ENCODE data around the gene LMCD1.

The LMCD1 gene

GRCh38 chr3:8505621-8506020 is 4.0 kb downstream of the LMCD1 start:
- no peak for DNase-seq (ENCODE audit: low read depth in 1 of 2, low spot score in 1 of 2)
- Histone ChIP-seq H3K27ac (replicated peaks) (no peak overlapping the region), H3K4me3 (replicated peaks; ENCODE audit: insufficient read depth, low read length) (no peak overlapping the region), H3K27me3 (ENCODE audit: insufficient read depth, poor library complexity, severe bottlenecking) (peaks cover 19% of the 10 kb centered on the region)
- TF ChIP-seq SPI1 (IDR thresholded peaks at IDR 0.05; ENCODE audit: borderline replicate concordance, low read depth) (no peak), GABPA (IDR thresholded peaks at IDR 0.05; ENCODE audit: low read depth) (no peak), POLR2AphosphoS5 (IDR thresholded peaks at IDR 0.05; ENCODE audit: low read depth) (no peak), REST (IDR thresholded peaks at IDR 0.05; ENCODE audit: insufficient replicate concordance, low read depth) (no peak)

- no peak overlapping the region for H3K4me3 ChIP-seq (replicated peaks; ENCODE audit: insufficient read depth, low read length)
- TF ChIP-seq REST (IDR thresholded peaks at IDR 0.05; ENCODE audit: insufficient replicate concordance, low read depth) (no peak), CTCF (IDR thresholded peaks at IDR 0.05; ENCODE audit: insufficient read depth, low read length) (no peak), POLR2AphosphoS5 (IDR thresholded peaks at IDR 0.05; ENCODE audit: low read depth) (no peak), SPI1 (IDR thresholded peaks at IDR 0.05; ENCODE audit: borderline replicate concordance, low read depth) (no peak), GABPA (IDR thresholded peaks at IDR 0.05; ENCODE audit: low read depth) (no peak)
Measured at GRCh38 chr3:8506571-8507061, 5.0 kb downstream of the LMCD1 start.

GRCh38 chr3:8507496-8507895 is 5.9 kb downstream of the LMCD1 start:
- Histone ChIP-seq H3K27me3 (ENCODE audit: insufficient read depth, poor library complexity, severe bottlenecking) (peaks cover 5% of the 10 kb centered on the region), H3K27ac (replicated peaks) (no peak overlapping the region), H3K4me3 (replicated peaks; ENCODE audit: insufficient read depth, low read length) (no peak overlapping the region)
- no peak for TF ChIP-seq SPI1 (IDR thresholded peaks at IDR 0.05; ENCODE audit: borderline replicate concordance, low read depth)
- no peak for TF ChIP-seq POLR2AphosphoS5 (IDR thresholded peaks at IDR 0.05; ENCODE audit: low read depth)
- no peak for TF ChIP-seq CTCF (IDR thresholded peaks at IDR 0.05; ENCODE audit: insufficient read depth, low read length)
- no peak for TF ChIP-seq REST (IDR thresholded peaks at IDR 0.05; ENCODE audit: insufficient replicate concordance, low read depth)
- no peak for TF ChIP-seq GABPA (IDR thresholded peaks at IDR 0.05; ENCODE audit: low read depth)
- no peak for DNase-seq (ENCODE audit: low read depth in 1 of 2, low spot score in 1 of 2)

More at GRCh38 chr3:8506571-8507061, 5.0 kb downstream of the LMCD1 start:
- Histone ChIP-seq H3K27me3 (ENCODE audit: insufficient read depth, poor library complexity, severe bottlenecking) (peaks cover 12% of the 10 kb centered on the region), H3K27ac (replicated peaks) (no peak overlapping the region)
- DNase-seq (ENCODE audit: low read depth in 1 of 2, low spot score in 1 of 2) = no peak
